NK-92 (cell line): ENCODE results near the gene SP7.
"Not testable (repeated sequence)": the region's sequence is repeated elsewhere in the genome, so short reads cannot be mapped to it uniquely, and the experiment has no call there.

Source experiments
- DNase-seq: peaks from one replicate; lab custom pipeline; 2025; ENCODE audit not compliant: unreplicated experiment; lab: John Stamatoyannopoulos, UW

The SP7 gene

DNA sequence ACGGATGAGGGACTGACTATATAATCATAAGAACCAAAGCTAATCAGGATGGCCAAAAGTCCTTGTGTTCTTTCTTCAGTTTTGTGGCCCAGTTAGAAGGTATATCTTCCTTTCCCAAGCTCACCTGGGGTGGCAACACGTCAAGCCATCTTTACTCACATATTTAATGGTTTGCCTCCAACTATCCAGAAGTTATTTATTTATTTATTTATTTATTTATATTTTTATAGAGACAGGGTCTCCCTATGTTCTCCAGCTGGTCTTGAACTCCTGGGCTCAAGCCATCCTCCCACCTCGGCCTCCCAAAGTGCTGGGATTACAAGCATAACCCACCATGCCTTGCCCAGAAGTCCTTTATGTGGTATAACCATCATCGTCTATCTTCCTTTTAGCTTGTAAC lies 11.8 kb upstream of the SP7 start:
- no peak for DNase-seq

DNA sequence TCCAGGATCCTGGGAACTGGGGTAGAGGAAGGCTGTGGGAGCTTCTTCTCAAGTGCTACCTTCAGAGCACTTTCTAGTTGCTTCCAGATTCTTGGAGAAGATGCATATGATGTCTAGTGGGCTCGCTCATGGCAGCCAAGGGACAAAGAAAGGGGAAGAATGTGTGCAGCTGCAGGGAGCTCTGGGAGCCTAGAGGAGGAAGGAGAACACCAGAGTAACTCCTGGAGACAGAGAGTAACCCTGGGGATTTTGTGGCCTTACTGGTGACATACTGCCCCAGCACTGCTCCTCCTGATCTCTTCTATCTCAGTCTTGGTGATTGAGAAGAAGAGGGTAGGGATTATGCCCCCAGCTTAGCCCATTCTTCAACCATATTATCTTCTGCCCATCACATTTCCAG lies 10.3 kb upstream of the SP7 start:
- DNase-seq, result no peak

DNA sequence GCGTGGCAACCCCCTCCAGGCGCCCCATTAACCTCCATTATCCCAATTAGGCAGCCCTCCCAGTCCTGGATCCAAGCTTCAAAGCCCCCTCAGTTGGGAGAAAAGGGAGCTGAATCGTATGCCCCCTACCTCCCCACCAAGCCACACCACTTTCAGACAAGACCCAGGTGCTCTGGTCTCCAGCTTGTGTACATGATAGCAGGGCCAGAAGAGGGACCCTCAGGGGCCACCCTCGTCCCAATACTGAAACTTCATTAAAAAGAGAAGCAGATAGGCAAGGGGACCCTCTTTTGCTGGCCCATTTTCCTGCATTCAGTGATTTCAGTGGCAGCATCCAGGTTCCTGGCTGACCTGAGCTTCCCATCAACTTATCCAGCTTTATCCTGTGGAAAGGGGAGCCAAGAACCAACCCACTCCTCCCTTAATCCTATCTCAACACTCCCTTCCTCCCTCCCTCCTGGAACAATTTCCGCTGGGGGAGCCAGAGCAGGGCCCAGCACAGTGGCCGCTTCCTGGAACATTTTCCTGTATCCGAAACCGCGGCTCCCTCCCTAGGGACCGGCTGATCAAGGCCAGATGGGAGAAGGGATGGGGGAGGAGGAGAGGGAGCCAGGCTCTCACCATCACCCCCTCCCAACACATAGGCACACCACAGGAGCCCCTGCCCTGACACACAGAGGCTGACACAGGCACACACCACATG lies 9.5 kb upstream of the SP7 start:
- DNase-seq, result no peak

DNA sequence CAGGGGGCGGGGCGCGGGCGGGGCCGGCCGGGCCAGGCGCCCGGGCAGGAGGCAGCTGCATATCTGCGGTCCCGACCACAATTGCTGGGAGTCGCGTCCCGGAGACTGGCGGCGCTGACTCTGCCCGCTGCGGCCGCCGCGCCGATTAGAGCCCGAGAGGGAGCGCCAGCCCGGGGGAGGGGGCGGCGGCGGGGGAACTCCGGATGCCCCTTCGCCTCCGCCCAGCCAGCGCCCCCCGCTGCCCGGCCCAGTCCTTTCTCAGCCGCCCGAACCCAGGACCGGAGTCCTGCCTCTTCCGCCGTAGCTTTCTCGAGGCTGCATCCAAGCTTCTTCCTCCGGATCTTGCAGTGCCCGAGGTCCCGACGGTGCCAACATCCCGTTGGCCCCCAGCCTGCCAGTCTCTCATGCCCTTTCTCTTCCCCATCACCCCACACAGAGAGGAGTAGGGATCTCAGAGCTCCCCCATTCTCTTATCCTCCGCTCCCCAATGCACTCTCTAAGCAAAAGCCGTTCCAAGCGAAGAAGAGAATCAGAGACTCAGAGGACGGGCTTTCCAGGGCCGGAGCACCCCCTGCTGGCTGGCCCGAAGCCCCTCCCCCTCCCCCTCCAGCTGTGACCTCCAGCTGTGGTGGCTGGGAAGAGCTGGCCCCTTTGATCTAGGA lies 8.8 kb upstream of the SP7 start:
- DNase-seq, result no peak

DNA sequence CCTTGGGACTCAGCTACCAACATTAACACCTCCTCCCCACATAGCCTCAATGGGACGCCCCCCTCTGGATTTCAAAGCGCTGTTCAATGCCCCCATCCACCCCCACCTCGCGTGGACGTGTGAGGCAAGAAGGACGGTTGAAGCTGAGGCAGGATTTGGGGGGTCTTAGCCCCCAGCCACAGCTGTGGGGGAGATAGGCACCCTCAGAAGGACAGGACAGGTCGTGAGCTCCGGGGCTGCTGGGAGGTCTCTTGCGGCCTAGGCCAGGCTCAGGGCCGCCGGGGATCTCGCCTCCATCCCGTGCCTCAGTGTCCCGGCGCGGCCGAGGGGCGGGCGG lies 8.3 kb upstream of the SP7 start:
- DNase-seq, result no peak

DNA sequence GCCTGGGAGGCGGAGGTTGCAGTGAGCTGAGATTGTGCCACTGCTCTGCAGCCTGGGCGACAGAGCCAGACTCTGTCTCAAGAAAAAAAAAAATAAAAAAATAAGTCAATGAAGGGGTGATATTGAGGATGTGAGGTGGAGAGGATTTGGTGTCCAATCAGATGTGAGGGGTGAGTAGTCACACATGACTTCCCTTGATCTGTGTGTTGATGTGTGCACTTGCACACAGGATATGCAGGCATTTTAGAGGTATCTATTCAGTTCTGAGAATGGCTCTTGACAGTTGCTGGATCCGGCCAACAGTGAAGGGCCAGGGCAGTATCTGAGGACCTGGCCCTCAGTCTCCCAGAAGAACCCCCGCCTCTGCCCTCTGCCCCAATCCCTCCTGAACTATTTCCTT lies 7.8 kb upstream of the SP7 start:
- DNase-seq, result no peak

DNA sequence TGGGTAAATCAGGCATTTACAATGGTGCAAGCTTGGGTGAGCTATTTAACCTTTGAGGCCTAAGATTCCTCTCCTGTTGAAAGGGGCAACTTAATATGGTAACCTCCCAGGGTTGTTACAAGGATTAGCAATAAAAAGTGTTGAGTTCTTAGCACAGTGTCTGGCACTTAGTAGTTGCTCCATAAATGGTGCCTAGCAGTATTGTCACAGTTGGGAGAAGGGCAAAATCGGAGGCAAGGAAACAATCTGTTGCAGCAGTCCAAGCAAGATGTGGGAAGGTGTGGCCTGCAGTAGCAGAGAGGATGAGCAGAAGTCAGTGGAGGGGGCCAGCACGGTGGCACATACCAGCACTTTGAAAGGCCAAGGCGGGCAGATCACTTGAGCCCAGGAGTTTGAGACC lies 7.3 kb upstream of the SP7 start:
- DNase-seq, result no peak

DNA sequence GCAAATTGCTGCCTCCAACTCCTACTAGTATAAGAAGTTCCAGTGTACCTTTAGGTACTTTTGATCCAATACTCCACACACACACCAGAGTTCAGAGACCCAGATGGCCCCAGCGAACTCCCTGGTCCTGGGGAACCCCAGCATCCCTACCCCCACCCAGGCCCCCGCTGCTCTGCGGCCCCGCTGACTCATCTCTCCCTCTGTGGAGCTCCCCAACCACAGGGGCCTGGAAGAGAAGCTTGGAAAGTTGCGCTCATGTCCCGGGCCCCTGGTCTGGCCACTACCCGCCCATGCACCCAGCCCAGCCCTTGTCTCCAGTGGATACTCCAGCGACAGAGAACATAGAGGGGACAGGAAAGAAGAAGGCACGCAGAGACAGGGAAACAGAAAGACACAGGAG lies 4.2 kb upstream of the SP7 start:
- no peak for DNase-seq

DNA sequence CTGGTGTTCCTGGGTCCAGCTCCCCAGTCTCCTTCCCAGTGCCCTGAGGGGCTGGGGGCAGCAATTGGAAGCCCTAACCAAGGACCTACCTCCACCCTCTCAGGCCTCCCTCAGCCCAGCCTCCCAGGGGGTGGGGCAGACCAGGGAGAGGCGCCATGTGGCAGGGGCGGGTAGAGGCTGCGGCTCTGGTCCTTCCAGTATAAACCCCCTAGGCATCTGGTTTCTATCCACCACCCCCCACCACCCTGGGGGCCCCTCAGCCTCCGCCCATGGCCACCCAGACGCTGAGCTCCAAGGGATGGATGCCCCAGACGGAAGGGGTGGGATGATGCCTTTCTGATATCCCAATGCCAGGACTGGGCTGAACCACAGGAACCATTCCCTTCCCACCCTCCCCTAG lies 2.8 kb upstream of the SP7 start:
- no peak for DNase-seq

DNA sequence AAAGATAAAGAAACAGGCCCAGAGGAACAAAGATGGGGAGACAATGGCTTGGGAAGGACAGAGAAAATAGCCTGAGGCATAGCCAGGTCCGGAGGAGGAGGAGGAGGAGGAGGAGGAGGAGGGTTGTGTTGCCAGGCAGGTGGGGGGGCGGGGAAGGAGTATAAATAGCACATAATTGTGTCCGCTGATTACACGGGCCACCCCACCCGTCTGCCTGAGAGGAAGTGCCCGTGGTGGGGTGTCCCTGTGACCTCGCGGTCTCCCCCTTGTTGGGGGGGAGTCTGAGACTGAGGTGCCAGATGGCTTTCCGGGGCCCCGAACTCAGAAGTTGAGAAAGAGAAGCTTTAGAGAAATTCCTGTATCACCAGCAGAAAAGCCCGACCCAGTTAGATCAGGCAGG lies 1.9 kb upstream of the SP7 start:
- DNase-seq, result no peak

DNA sequence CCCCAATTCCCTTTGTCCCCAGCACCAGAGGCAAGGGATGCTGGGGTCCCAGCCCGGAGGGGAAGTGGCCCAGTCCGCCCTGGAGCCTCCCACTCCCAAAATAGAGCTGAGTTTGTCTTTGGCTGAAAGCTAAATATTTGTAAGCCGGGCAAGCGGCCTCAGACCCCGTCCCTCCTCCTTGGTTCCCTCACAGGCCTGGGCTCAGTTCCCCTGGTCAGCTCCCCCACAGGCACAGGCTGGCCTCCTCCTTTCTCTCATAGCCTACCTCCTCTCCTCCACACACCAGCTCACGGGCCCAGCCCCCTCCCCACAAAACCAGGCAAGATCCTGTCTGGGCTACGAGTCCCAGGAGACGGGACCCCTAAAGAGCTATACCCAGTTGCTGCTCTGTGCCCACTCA lies 1.3 kb downstream of the SP7 start:
- no peak for DNase-seq

DNA sequence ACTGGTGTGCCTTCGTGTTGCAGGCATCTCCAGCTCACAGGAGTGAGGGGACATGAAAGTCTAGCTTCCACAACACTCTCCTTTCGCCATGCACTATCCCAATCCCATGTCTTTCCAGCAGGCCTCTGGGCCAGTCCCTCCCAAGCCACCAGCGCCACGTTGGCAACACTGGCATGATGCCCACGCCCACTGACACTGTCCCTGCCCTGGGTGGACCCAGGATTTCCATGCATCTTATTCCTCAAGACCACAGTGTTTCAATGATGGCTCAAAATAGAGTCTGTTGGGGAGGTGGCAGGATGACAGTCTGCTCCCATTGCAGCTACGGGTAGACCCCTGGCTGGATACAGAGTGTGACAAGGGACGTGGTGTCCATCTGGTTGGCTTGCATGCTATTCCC lies 2.3 kb downstream of the SP7 start:
- no peak for DNase-seq

DNA sequence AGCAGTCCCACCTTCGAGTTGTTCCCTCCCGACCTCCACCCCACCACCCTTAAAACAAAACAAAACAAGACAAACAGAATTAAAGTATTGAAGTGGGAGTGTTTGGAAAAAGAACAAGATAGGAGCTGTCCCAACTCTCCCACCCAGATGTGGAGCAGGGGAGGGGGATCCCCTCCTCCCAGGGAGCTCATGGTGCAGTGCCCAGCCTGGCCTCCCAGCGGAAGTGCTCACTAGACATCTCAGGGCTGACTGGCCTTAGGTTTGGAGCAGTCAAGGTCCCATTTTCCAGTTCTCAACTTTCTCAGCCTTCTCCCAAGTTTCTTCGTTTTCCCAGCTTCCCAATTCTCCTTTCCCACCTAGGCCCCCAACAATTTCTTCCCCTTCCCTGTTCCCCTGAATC lies 2.9 kb downstream of the SP7 start:
- no peak for DNase-seq

DNA sequence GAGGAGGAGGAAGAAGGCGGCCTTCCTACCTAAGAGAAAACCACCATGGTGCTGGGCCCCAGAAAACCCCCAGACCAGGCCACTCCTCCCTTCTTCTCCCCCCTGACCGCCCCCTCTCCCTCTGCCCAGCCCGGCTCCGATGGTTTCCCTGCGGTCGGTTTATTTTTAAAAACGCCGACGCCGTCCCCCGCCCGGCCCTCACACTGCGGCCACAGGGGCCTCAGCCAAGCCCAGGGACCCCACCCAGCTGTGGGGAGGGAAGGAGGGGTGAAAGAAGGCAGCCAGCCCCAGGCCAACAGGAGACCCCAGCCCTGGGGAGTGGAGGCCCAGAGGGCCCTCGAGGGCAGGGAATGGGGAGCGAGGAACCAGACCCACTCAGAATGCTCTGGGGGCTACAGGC lies 3.4 kb downstream of the SP7 start:
- DNase-seq, result no peak

DNA sequence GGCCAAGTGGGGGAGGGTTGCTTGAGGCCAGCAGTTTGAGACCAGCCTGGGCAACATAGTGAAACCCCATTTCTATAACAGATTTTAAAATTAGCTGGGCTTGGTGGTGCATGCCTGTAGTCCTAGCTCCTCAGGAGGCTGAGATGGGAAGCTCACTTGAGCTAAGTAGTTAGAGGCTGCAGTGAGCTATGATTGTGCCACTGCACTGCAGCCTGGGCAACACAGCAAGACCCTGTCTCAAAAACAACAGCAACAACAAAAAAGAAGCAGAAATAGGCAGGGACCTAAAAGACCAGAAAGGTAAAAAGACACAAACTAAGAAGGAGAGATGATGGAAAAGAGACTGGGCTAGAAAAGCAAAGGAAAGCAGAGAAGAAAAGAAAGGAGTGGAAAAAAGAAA lies 3.8 kb downstream of the SP7 start:
- not testable (repeated sequence) for DNase-seq

DNA sequence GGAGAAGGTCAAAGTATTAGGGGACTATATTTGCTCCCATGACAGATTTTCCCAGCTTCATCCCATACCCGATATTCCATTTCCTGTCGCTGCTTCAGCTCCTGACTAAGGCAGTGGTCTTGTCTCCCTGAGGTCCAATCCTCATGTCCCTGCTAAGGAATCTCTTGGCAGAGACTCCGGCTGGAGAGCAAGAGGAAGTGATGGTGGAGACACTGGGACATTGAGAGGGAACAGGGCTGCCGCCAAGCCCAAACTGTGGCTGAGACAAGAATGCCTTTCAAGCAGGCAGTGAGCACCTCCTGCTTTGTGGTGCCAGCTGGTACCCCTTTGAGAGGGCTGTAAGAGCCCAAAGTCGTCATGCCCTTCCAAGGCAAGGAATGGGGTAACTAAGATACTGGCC lies 5.5 kb downstream of the SP7 start:
- no peak for DNase-seq

DNA sequence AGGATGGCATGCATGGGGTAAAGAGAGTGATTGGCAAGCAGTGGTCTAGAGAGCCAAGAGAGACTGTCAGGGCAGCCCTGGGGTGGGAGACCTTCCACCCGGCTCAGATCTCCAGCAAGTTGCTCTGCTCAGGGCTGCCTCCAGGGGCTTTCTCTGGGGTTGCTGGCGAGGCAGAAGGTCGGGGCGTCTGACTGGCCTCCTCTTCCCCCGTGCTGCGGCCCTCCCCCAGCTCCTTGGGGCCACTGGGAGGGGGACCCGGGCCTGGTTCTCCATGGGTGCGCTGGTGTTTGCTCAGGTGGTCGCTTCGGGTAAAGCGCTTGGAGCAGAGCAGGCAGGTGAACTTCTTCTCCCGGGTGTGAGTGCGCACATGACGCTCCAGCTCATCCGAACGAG lies 8.1 kb downstream of the SP7 start:
- DNase-seq, result no peak

DNA sequence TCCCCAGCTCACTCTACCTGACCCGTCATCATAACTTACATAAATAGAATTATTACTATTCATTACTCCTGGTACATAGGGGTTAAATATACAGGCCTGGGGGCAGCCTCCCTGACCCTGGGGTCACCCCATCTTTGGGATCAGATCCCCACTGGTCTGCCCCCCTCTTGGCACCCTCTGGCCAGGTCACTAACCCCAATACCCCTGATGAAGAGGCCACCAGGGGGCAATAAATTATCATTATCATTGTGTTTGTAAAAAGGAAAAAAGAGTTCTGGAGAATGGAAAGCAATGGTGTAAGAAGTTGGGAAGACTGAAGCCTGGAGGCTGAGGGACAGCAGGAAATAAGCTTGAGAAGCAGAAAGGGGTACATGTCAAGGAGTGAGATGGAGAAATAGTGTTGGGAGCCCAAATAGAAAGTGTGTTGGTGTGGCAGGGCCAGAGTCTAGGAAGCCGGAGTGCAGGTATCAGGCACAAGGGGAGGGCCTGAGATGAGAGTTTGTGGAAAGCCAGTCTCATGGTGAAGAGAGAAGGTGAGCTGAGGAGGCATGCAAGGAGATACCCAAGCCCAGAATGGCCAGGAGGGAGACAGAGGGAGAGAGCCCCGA lies 8.6 kb downstream of the SP7 start:
- DNase-seq, result no peak

DNA sequence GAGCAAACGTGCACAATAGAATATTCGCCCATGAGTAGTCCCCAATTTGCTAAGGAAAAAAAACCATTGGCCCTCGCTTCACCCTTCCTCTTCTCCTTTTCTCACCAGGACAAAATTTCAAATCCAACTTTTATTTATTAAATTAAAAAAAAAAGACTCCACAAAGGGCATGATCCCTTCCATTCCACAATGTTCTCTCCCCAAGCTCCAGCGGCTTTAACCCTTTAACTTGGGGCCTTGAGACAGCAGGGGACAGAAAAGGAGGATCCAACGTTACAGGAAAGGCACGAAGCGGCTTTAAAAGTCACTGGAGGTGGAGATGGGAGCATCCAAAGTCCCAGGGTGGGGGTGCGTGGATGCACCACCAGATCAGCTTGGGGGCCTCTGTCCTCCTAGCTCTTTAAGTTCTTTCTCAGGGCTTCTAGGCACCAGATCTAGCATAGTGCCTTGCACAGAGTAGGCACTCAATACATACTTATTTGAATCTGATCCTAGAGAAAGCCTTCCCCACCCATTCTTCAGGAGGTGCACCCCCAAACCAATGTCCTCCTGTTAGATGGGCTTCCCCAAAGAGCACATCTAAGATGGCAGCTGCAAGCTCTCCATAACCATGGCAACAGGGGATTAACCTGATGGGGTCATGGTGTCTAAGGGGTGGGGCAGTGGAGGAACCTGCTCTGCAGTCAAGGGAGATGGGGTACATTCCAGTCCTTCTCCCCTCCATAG lies 9.5 kb downstream of the SP7 start:
- no peak for DNase-seq

DNA sequence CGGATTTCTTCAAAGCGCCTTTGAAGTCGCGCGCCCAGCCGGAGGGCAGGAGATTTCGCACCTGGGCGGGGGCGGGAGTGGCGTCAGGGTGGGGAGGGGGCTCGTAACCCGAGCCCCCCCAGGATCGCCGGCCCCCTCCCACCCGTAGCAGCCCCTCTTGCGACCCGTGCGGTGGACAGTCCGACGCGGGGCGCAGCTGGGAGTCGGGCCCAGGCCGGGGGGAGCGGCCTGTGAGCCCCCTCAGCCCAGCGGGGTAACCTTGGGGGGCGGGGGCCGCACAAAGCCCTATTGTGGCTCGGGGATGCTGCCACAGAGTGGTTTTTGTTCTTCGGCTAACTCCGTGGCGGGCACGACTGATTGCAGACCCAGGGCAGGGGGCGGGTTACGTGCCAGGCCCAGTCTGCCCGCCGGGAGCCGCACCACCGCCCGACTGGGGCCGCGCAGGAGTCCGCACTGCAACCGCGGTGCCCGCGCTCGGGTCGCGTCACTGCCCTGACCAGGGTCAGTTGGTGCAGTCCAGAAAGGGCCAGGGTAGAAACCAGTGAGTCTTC lies 10.6 kb downstream of the SP7 start:
- DNase-seq, result no peak

DNA sequence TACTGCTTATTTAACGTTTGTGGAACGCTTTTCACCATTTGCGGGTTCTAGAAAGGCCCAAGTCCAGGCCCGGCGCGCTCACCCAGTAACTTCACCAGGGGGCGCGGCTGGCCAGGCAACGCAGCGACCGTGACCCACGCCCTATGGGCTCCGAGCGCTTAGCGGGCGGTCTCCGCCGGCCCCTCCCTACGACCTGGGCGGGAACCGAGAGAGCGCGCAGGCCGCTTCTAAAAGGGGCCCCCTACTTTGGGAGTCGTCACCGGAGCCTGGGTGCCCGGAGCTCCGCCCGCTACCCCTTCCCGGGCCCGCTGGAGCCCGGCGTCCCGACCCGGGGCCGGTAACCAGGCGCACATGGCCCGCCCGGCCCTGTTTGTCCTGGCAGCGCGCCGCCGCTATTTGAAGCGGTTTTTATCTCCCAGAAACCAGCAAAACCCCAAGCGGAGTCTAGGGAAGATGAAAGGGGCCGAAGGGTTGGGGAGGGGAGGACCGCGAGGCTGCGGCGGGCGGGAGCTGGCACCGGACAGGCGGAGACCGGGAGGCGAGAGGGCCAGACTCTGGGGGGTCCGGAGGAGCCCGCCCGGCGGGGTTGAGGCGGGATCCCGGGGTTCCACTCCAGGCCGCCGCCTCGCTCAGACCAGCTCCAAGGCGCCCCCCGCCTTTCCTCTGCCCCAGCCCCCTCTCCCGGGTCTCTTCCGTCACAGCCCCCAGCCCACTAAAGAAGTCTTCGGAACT lies 11.2 kb downstream of the SP7 start:
- no peak for DNase-seq
